ENCODE data around the gene BEST1. TPM values are rescaled to one million over a fixed set of nuclear protein-coding genes. Genes with fewer than 3 reads are reported as not detected.
"Not testable (repeated sequence)": the region's sequence is repeated elsewhere in the genome, so short reads cannot be mapped to it uniquely, and the experiment has no call there.

Gene BEST1
- total RNA-seq, 1 donor from 2014 or later = 1.2 TPM

- peak; percentile 88 for DNase-seq
Observed at GRCh38 chr11:61949169-61950034, 749 bp upstream of the BEST1 start.

GRCh38 chr11:61951484-61952135, 1.5 kb downstream of the BEST1 start:
- DNase-seq = no peak

DNA sequence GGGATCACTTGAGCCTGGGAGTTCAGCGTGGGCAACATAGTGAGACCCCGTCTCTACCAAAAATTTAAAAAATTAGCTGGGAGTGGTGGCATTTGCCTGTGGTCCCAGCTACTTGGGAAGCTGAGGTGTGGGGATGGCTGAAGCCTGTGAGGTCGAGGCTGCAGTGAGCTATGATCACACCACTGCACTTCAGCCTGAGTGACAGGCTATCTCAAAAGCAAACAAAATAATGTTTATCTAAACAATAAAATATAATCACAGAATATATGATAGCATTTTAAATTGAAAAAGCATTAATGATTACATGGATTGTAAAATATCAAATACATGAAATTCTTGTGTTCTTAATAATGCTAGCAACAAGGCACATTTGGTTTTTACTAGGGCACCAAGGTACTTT, 2.7 kb downstream of the BEST1 start:
- no peak for DNase-seq

DNA sequence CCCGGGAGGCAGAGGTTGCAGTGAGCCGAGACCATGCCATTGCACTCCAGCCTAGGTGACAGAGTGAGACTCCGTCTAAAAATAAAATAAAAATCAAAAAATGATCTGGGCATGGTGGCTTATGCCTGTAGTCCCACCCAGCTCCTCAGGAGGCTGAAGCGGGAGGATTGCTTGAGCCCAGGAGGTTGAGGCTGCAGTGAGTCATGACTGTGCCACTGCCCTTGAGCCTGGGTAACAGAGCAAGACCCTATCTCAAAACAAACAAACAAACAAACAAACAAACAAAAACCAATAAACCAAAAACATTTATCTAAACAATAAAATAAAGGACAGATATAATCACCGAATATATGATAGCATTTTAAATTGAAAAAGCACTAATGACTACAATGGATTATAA, 3.5 kb downstream of the BEST1 start:
- not testable (repeated sequence) for DNase-seq

DNA sequence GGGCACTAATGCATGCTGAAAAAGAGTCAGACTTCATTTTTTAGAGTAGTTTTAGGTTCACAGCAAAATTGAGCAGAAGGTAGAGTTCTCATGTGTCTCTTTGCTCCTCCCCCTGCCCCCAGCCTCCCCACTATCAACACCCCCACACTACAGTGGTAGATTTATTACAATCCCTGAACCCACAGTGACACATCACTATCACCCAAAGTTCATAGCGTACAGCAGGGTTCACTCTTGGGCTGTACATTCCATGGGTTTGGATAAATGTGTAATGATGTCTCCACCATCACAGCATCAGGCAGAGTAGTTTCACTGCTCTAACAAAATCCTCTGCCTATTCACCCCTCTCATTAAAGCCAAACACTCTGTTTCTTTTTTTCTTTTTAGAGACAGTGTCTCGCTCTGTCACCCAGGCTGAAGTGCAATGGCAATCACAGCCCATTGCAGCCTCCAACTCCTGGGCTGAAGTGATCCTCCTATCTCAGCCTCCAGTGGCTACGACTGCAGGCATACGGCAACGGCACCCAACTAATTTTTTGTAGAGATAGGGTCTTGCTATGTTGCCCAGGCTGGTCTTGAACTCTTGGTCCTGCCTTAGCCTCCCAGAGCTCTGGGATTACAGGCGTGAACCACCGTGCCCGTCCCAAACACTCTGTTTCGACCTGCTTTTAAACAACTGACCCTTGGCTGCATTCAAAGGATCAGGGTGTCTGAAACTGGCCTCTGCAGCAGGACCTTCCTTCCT, 4.1 kb downstream of the BEST1 start:
- DNase-seq = no peak

DNA sequence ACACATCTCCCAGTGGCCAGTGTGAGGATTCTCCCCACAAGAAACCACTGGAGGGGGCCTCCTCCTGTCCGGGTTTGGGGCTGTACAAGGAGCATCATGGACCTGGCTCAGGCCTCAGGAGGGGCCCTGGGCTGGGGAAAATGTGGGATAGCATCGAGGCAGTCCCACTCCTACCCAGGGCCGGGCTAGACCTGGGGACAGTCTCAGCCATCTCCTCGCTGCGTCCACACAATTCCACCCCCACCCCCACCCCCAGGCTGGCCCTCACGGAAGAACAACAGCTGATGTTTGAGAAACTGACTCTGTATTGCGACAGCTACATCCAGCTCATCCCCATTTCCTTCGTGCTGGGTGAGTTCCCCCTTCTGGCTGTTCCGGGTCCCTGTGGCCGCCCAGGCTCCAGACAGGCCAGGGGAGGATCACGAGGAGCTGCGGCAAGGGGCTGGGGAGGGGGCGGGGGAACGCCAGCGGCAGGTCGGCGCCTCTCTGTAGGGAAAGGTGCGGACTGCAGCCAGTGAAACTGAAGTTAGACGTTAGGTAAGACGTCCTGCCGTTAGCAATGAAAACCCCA, 4.8 kb downstream of the BEST1 start:
- DNase-seq = no peak

- DNase-seq = no peak
Observed at GRCh38 chr11:61955422-61956135, 5.4 kb downstream of the BEST1 start.

- DNase-seq = no peak
Observed at GRCh38 chr11:61956191-61957020, 6.3 kb downstream of the BEST1 start.

GRCh38 chr11:61957021-61957770, 7.0 kb downstream of the BEST1 start:
- DNase-seq = no peak

DNA sequence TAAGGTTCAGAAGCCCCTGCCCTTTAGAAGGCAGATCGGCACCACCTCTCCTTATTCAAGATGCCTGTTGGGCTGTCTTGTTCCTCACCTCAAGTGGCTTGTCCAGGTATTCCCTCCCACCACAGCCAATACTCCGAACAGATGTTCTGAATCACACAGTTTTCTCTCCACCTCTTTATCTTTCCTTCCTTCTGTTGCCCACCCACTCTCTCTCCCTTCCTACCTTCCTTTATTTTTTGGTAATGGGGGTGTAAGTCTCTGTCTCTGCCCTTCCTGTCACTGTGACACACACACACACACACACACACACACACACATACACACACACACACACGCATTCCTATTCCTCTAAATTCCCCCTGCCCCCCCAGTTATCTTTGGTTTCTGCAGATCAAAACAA, 8.4 kb downstream of the BEST1 start:
- DNase-seq = no peak

DNA sequence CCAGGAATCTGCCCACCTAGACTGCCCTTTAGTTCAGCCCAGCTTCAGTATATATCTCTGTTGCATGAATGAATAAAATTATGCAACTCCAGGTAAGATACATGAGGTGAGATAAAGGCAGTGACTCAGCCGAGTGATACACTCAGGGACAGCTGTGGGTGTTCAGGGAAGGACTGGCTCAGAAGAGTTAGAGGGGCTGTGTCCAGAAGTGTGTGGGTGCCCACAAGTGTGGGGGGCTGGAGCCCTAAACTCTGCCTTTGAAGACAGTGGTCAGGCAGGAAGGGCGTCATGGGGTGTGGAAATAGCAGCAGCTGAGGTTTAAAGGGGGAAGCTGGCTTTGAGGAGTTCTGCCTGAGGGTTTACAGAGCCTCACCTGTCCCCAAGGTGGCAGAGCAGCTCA, 9.0 kb downstream of the BEST1 start:
- DNase-seq = no peak

DNA sequence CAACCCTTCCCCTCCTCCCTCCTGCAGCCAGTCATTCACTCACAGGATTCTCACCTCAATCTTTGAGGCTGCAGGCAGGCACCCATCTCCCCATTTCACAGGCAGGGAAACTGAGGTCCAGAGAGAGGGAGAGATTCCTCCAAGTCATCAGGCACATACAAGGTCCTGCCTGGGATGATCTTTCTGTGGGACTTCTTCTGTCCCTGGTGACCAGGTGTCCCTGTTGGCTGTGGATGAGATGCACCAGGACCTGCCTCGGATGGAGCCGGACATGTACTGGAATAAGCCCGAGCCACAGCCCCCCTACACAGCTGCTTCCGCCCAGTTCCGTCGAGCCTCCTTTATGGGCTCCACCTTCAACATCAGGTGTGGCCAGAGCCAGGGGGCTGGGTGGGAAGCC, 9.5 kb downstream of the BEST1 start:
- no peak for DNase-seq

DNA sequence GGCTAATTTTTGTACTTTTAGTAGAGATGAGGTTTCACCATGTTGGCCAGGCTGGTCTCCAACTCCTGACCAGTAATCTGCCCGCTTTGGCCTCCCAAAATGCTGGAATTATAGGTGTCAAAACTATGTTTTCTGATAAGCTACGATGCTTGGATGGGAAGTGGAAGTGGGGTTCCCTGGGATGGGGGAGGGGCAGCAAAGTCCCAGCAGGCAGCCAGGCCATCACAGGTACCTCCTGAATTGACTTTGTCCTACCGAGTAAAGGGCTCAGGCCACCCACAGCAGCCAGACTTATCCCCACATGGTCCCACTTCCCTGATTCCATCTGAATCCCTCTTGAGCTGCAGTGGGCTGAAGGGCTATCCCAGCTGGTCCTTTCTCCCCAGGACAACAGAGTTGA, 10.4 kb downstream of the BEST1 start:
- DNase-seq = no peak

- DNase-seq = peak; percentile 47
Observed at GRCh38 chr11:61961570-61962212, 11.5 kb downstream of the BEST1 start.

GRCh38 chr11:61962213-61963015, 12.3 kb downstream of the BEST1 start:
- no peak for DNase-seq

GRCh38 chr11:61963016-61963281, 12.8 kb downstream of the BEST1 start:
- no peak for DNase-seq

DNA sequence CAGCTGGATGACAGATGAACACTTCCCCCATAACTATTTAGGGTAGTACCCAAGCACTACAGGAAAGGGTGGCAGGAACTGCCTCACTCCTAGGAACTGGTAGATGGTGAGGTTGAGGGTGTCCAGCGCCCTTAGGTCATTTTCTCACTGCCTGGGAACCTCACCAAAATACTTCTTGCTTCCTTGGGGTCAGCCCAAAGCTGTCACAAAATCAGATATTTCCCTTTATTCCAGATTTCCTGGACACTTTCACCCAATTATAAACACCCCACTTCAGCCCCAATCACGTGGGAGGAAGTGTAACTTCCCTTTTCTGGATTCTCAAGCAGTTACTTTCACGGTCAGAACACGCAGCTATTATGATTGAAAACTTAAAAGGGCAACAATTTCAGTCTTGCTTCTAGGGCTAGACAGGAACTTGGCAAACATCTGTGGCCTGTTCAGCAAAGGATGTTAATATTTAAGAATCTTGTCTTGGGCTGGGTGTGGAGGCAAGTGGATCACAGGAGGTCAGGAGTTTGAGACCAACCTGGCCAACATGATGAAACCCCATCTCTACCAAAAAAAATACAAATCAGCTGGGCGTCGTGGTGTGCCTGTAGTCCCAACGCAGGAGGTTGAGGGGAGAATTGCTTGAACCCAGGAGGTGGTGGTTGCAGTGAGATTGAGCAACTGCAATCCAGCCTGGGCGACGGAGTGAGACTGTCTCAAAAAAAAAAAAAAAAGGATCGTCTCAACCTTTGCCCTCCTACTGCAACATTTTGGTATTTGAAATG, 13.3 kb downstream of the BEST1 start:
- no peak for DNase-seq

- no peak for DNase-seq
Observed at GRCh38 chr11:61964058-61964665, 14.0 kb downstream of the BEST1 start.
